ENCODE results near the gene KLHL30.

Gene KLHL30

GRCh38 chr2:238143239-238143951 is 4.9 kb downstream of the KLHL30 start:
- no peak for DNase-seq
- no peaks in the 10 kb centered on the region for H3K9me2 ChIP-seq (replicated peaks; ENCODE audit: insufficient read depth, low read length)
- H3K4me2 ChIP-seq (ENCODE audit: low read depth, low read length), result no peak overlapping the region
- H4K20me1 ChIP-seq (ENCODE audit: insufficient read depth, low read length), result no peaks in the 10 kb centered on the region
- no peaks in the 10 kb centered on the region for H3K36me3 ChIP-seq (replicated peaks; ENCODE audit: insufficient read depth, low read length)
- H3K27ac ChIP-seq (ENCODE audit: low read length), result no peak overlapping the region
- no peaks in the 10 kb centered on the region for H3K79me2 ChIP-seq (ENCODE audit: low read length)
- no peaks in the 10 kb centered on the region for H3F3A ChIP-seq (ENCODE audit: insufficient read depth, low read length)
- H3K9ac ChIP-seq (ENCODE audit: low read length), result no peak overlapping the region
- no peak overlapping the region for H3K4me3 ChIP-seq (ENCODE audit: low read length)
- H2AFZ ChIP-seq (ENCODE audit: low read length), result no peak overlapping the region
- no peaks in the 10 kb centered on the region for H3K9me3 ChIP-seq (replicated peaks; ENCODE audit: insufficient read depth, low read length)
- no peaks in the 10 kb centered on the region for H3K27me3 ChIP-seq (replicated peaks; ENCODE audit: insufficient read depth, low read length)
- H3K4me1 ChIP-seq (ENCODE audit: low read length), result no peaks in the 10 kb centered on the region
- TF ChIP-seq EZH2 (optimal IDR thresholded peaks at IDR 0.05; ENCODE audit: low read depth, low read length) (no peak), EZH2phosphoT487 (IDR thresholded peaks at IDR 0.05; ENCODE audit: low read length) (no peak)
- TF ChIP-seq, protein P1, sequence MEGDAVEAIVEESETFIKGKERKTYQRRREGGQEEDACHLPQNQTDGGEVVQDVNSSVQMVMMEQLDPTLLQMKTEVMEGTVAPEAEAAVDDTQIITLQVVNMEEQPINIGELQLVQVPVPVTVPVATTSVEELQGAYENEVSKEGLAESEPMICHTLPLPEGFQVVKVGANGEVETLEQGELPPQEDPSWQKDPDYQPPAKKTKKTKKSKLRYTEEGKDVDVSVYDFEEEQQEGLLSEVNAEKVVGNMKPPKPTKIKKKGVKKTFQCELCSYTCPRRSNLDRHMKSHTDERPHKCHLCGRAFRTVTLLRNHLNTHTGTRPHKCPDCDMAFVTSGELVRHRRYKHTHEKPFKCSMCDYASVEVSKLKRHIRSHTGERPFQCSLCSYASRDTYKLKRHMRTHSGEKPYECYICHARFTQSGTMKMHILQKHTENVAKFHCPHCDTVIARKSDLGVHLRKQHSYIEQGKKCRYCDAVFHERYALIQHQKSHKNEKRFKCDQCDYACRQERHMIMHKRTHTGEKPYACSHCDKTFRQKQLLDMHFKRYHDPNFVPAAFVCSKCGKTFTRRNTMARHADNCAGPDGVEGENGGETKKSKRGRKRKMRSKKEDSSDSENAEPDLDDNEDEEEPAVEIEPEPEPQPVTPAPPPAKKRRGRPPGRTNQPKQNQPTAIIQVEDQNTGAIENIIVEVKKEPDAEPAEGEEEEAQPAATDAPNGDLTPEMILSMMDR (IDR thresholded peaks at IDR 0.05; ENCODE audit: low read length), result no peak

DNA sequence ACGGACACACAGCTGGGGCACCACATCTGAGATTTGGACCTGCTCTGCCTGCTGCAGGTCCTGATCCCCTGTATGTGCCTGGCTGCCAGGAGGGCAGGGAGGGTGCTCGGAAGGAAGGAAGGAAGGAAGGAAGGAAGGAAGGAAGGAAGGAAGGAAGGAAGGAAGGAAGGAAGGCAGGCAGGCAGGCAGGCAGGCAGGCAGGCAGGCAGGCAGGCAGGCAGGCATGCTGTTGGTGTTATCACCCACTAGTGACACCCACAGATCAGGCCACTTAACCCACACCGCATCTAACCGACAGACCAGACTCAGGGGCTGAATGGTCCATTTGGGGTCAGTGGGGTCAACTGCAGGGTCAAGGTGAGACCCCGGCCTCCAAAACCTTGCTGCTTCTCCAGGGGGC is 5.8 kb downstream of the KLHL30 start:
- Histone ChIP-seq H3K27ac (ENCODE audit: low read length) (no peak overlapping the region), H3K27me3 (replicated peaks; ENCODE audit: insufficient read depth, low read length) (no peaks in the 10 kb centered on the region), H3K4me2 (ENCODE audit: low read depth, low read length) (no peak overlapping the region), H3K36me3 (replicated peaks; ENCODE audit: insufficient read depth, low read length) (no peaks in the 10 kb centered on the region), H3K79me2 (ENCODE audit: low read length) (no peaks in the 10 kb centered on the region), H4K20me1 (ENCODE audit: insufficient read depth, low read length) (no peaks in the 10 kb centered on the region), H3K4me3 (ENCODE audit: low read length) (no peak overlapping the region), H2AFZ (ENCODE audit: low read length) (no peak overlapping the region), H3K4me1 (ENCODE audit: low read length) (no peaks in the 10 kb centered on the region), H3F3A (ENCODE audit: insufficient read depth, low read length) (no peaks in the 10 kb centered on the region), H3K9me2 (replicated peaks; ENCODE audit: insufficient read depth, low read length) (no peaks in the 10 kb centered on the region), H3K9ac (ENCODE audit: low read length) (no peak overlapping the region), H3K9me3 (replicated peaks; ENCODE audit: insufficient read depth, low read length) (no peaks in the 10 kb centered on the region)
- TF ChIP-seq, protein P1 (IDR thresholded peaks at IDR 0.05; ENCODE audit: low read length), result no peak
- TF ChIP-seq EZH2phosphoT487 (IDR thresholded peaks at IDR 0.05; ENCODE audit: low read length) (no peak), EZH2 (optimal IDR thresholded peaks at IDR 0.05; ENCODE audit: low read depth, low read length) (no peak)
- no peak for DNase-seq

DNA sequence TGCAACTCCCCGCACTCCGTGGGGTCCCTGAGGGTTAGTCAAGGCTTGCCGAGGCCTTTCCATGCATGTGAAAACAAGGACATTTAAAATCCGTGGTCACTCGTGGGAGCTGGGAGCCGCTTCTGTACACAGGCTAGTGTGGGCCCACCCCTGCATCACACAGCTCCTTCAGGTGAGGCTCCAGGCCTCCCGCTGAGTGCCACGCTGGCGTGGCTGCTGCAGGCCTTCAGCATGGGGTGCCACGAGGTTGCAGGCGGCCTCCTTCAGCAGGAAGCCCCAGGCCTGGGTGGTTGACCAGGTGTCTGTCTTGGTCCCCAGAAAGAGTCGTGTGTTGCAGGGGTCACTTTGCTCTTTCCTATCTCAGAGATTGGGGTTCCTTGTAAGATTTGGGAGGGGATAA is 6.6 kb downstream of the KLHL30 start:
- Histone ChIP-seq H3K27me3 (replicated peaks; ENCODE audit: insufficient read depth, low read length) (no peaks in the 10 kb centered on the region), H2AFZ (ENCODE audit: low read length) (no peak overlapping the region), H3K27ac (ENCODE audit: low read length) (no peak overlapping the region), H3K4me1 (ENCODE audit: low read length) (no peaks in the 10 kb centered on the region), H3K9me3 (replicated peaks; ENCODE audit: insufficient read depth, low read length) (no peaks in the 10 kb centered on the region), H3K4me2 (ENCODE audit: low read depth, low read length) (no peak overlapping the region), H3K9me2 (replicated peaks; ENCODE audit: insufficient read depth, low read length) (no peaks in the 10 kb centered on the region), H3K36me3 (replicated peaks; ENCODE audit: insufficient read depth, low read length) (no peaks in the 10 kb centered on the region), H3K4me3 (ENCODE audit: low read length) (no peak overlapping the region), H4K20me1 (ENCODE audit: insufficient read depth, low read length) (no peaks in the 10 kb centered on the region), H3F3A (ENCODE audit: insufficient read depth, low read length) (no peaks in the 10 kb centered on the region), H3K9ac (ENCODE audit: low read length) (no peak overlapping the region), H3K79me2 (ENCODE audit: low read length) (no peaks in the 10 kb centered on the region)
- TF ChIP-seq EZH2phosphoT487 (IDR thresholded peaks at IDR 0.05; ENCODE audit: low read length), result no peak
- TF ChIP-seq, protein P1 (IDR thresholded peaks at IDR 0.05; ENCODE audit: low read length), result no peak
- no peak for TF ChIP-seq EZH2 (optimal IDR thresholded peaks at IDR 0.05; ENCODE audit: low read depth, low read length)
- DNase-seq, result no peak
